GM12878 (cell line): ENCODE measurements around the gene MXD1. TPM values are rescaled to one million over a fixed set of nuclear protein-coding genes. Genes with fewer than 3 reads are reported as not detected.

Source experiments
- ATAC-seq: fragments of 200-7000 bp; cut with Tn5 transposase; 3 replicates; pipeline ENCODE4 v1.9.1; 2020; ENCODE audit warnings: mild to moderate bottlenecking, moderate library complexity
- BruUV-seq: library from RNA; stranded (reverse); fragments of 400-500 nt; replicated peaks from 2 replicates; lab custom pipeline; 2021; lab: Mats Ljungman, UMichigan
- CTCF ChIA-PET: fragments of 300-600 bp; sonication (Branson Sonifier 250); formaldehyde crosslinking; extraction: SDS; loops from one replicate; lab custom pipeline; 2021; ENCODE audit warnings: inconsistent platforms; lab: Yijun Ruan, JAX
- POLR2A ChIA-PET: fragments of 350-600 bp; formaldehyde crosslinking; extraction: SDS; loops from one replicate; lab custom pipeline; 2021; ENCODE audit warnings: inconsistent platforms; lab: Charles Lee
- RAD21 ChIA-PET: fragments of 300-600 bp; sonication (Branson Sonifier 250); formaldehyde crosslinking; loops from one replicate; lab custom pipeline; 2023; ENCODE audit warnings: antibody characterized with exemption; ENCODE audit not compliant: unreplicated experiment; lab: Charles Lee
- SMC1A ChIA-PET: fragments of 300-600 bp; sonication (Branson Sonifier 250); formaldehyde crosslinking; loops from one replicate; lab custom pipeline; 2023; ENCODE audit not compliant: unreplicated experiment, uncharacterized antibody; lab: Charles Lee
- DNase-seq: peaks from one replicate; pipeline ENCODE4 v3.0.0-alpha.2; 2011; ENCODE audit warnings: low read depth, low spot score
- FAIRE-seq: peaks from 3 replicates; lab custom pipeline; 2011; peaks lifted over from hg19 to GRCh38; lab: Jason Lieb, UNC
- H2AFZ ChIP-seq: 2 replicates; pipeline ENCODE4 v1.6.0; 2011; ENCODE audit warnings: low read depth, low read length, control low read depth; ENCODE audit not compliant: control insufficient read depth
- H3K27ac ChIP-seq: 2 replicates; pipeline ENCODE4 v1.5.1; 2011; ENCODE audit warnings: control low read depth; ENCODE audit not compliant: control insufficient read depth, insufficient read depth
- H3K27me3 ChIP-seq, 2 experiments: replicated peaks in 1 of 2; 2 replicates each; pipeline versions ENCODE4 v1.6.0 to v1.6.1; 2011; ENCODE audit warnings: low read length in 1 of 2; ENCODE audit not compliant: control insufficient read depth in 2 of 2, insufficient read depth in 2 of 2
- H3K36me3 ChIP-seq, 2 experiments: 2 replicates each; pipeline ENCODE4 v1.5.1; 2011; ENCODE audit warnings: low read length in 1 of 2; ENCODE audit not compliant: control insufficient read depth in 2 of 2, insufficient read depth in 2 of 2
- H3K4me1 ChIP-seq: 2 replicates; pipeline ENCODE4 v1.6.1; 2011; ENCODE audit warnings: mild to moderate bottlenecking, low read length, moderate library complexity, mixed read lengths; ENCODE audit not compliant: control insufficient read depth, insufficient read depth
- H3K4me2 ChIP-seq: 2 replicates; pipeline ENCODE4 v1.6.0; 2011; ENCODE audit warnings: control low read depth; ENCODE audit not compliant: control insufficient read depth, insufficient read depth
- H3K4me3 ChIP-seq: fragments of 200-600 bp; sonication (generic); 2 replicates; pipeline ENCODE4 v1.5.1; 2016
- H3K79me2 ChIP-seq: 2 replicates; pipeline ENCODE4 v1.6.0; 2011; ENCODE audit warnings: low read length; ENCODE audit not compliant: control insufficient read depth, insufficient read depth
- H3K9ac ChIP-seq: 2 replicates; pipeline ENCODE4 v1.8.0; 2011; ENCODE audit warnings: low read length, control low read depth, mixed read lengths; ENCODE audit not compliant: control insufficient read depth, insufficient read depth
- H3K9me3 ChIP-seq: replicated peaks from 3 replicates; pipeline ENCODE4 v1.5.1; 2011; ENCODE audit warnings: mild to moderate bottlenecking, low read length; ENCODE audit not compliant: control insufficient read depth, insufficient read depth
- H4K20me1 ChIP-seq: 2 replicates; pipeline ENCODE4 v1.6.0; 2011; ENCODE audit not compliant: control insufficient read depth, insufficient read depth
- ATF7 ChIP-seq: fragments of 450-650 bp; IDR thresholded peaks from 2 replicates; pipeline ENCODE4 v1.6.1; 2016; ENCODE audit warnings: low read depth, mild to moderate bottlenecking
- HCFC1 ChIP-seq: fragments of 150-350 bp; IDR thresholded peaks from 2 replicates; pipeline ENCODE4 v1.6.1; 2014; ENCODE audit warnings: low read length
- RAD21 ChIP-seq: IDR thresholded peaks from 2 replicates; pipeline ENCODE4 v1.6.1; 2011; ENCODE audit warnings: mild to moderate bottlenecking, low read depth, low read length, moderate library complexity; ENCODE audit not compliant: insufficient read depth
- REST ChIP-seq: IDR thresholded peaks from 2 replicates; pipeline ENCODE4 v1.6.1; 2012; ENCODE audit warnings: mild to moderate bottlenecking, low read depth, low read length
- SREBF1 ChIP-seq: IDR thresholded peaks from 2 replicates; pipeline ENCODE4 v1.6.1; 2012; ENCODE audit warnings: mild to moderate bottlenecking, low read length
- ZBTB33 ChIP-seq: fragments of 450-650 bp; IDR thresholded peaks from 2 replicates; pipeline ENCODE4 v1.6.1; 2017; ENCODE audit warnings: mild to moderate bottlenecking
- ZBTB4 ChIP-seq: fragments of 450-650 bp; formaldehyde crosslinking; IDR thresholded peaks from 2 replicates; pipeline ENCODE4 v1.4.0; 2022; ENCODE audit warnings: mild to moderate bottlenecking, moderate library complexity
- ZBTB40 ChIP-seq: fragments of 450-650 bp; IDR thresholded peaks from 2 replicates; pipeline ENCODE4 v1.6.1; 2016; ENCODE audit warnings: mild to moderate bottlenecking, moderate library complexity, borderline replicate concordance
- ZNF274 ChIP-seq: IDR thresholded peaks from one replicate; pipeline ENCODE4 v1.8.0; 2011; ENCODE audit not compliant: insufficient read length, insufficient read depth
- WGBS: methylation state at CpG from one replicate; pipeline ENCODE4 v1.1.6; 2016; ENCODE audit warnings: low lambda C conversion rate; ENCODE audit not compliant: insufficient replicate concordance, insufficient coverage; ENCODE audit errors: missing lambda C conversion rate; 5-methylcytosine and 5-hydroxymethylcytosine counted together
- in situ Hi-C: fragments of 300-500 bp; cut with MboI; formaldehyde crosslinking; loops from 9 replicates; pipeline ENCODE4 v1.14.3; 2018; ENCODE audit warnings: mixed read lengths
- intact Hi-C: fragments of 100-400 bp; cut with micrococcal nuclease; formaldehyde crosslinking; loops from one replicate; pipeline ENCODE4 v1.14.2; 2022; ENCODE audit not compliant: unreplicated experiment
- polyA plus RNA-seq, 11 experiments: library from polyadenylated mRNA; depleted of rRNA in 4 of 11; unstranded in 6 of 11; stranded (reverse) in 5 of 11; fragments of >200 nt; fragmentation: Nextera tagmentation in 4 of 11; fragmentation: Illumina TruSeq in 1 of 11; extraction: Ambion mirVana in 4 of 11; extraction: Trizol in 1 of 11; gene quantifications; 1 replicate in 1 of 11; 2 replicates in 10 of 11; pipeline versions ENCODE4 v1.2.1 to v1.2.3, GENCODE V29; 2011 to 2016; ENCODE audit warnings: inconsistent platforms in 2 of 11, missing spikeins in 2 of 11, low read depth in 1 of 11
- total RNA-seq, 4 experiments: library from RNA; depleted of rRNA in 3 of 4; stranded (reverse); fragments of >200 nt in 3 of 4; fragmentation: Illumina TruSeq in 1 of 4; extraction: Trizol in 1 of 4; gene quantifications; 2 replicates each; pipeline versions ENCODE4 v1.2.1 to v1.2.3, GENCODE V29; 2013 to 2021

MXD1 gene
- total and polyA plus RNA-seq, 10 of the 15 experiments (the other 5 are each of a cell fraction or from before 2014, with no cell fraction given), result 2.2 to 10.2 (median 3.3) TPM

- TF ChIP-seq ZBTB33 (no peak), RAD21 (no peak), ZBTB40 (no peak), HCFC1 (no peak)
Measured at GRCh38 chr2:69977186-69977585, 62.3 kb downstream of the MXD1 start (continued).

- Histone ChIP-seq H4K20me1 (no peaks in the 10 kb centered on the region), H3K4me3 (no peak overlapping the region), H2AFZ (no peak overlapping the region), H3K79me2 (no peaks in the 10 kb centered on the region), H3K27me3 (no peaks in the 10 kb centered on the region), H3K27ac (no peak overlapping the region), H3K4me2 (no peak overlapping the region), H3K36me3 (no peaks in the 10 kb centered on the region), H3K4me1 (no peaks in the 10 kb centered on the region), H3K9me3 (no peaks in the 10 kb centered on the region), H3K9ac (no peak overlapping the region)
- BruUV-seq, result no TSS peak
- DNase-seq (no peak), FAIRE-seq (no peak), ATAC-seq (no peak)
- in situ Hi-C loops (no loop called here), intact Hi-C loops (no loop called here)
- 65% methylated on average over 4 of the region's 4 CpGs for WGBS
- ChIA-PET RAD21 (no interaction called here), POLR2A (interaction anchor here (0.5 kb wide), 1 partner anchor 579 kb away, joined by 4 read pairs; no protein-coding TSS in a partner anchor), CTCF (interaction anchor here (0.7 kb wide), 1 partner anchor 55 kb away, joined by 3 read pairs; no protein-coding TSS in a partner anchor), SMC1A (no interaction called here)
- TF ChIP-seq ZBTB4 (no peak), REST (no peak), ZNF274 (no peak), ATF7 (no peak), SREBF1 (no peak)
Measured at GRCh38 chr2:69977906-69978482, 63.1 kb downstream of the MXD1 start.
